Measurements from ENCODE around the gene REPIN1.

REPIN1 gene

GRCh38 chr7:150337659-150338081 is 31.0 kb upstream of the REPIN1 start:
- no peak for FAIRE-seq

- FAIRE-seq = no peak
These were observed 30.3 kb upstream of the REPIN1 start for GRCh38 chr7:150338166-150338829.

- FAIRE-seq = no peak
These were observed 29.2 kb upstream of the REPIN1 start for GRCh38 chr7:150339409-150339809.

GRCh38 chr7:150340024-150340749 is 28.4 kb upstream of the REPIN1 start:
- no peak for FAIRE-seq

GRCh38 chr7:150340875-150341262 is 27.8 kb upstream of the REPIN1 start:
- FAIRE-seq = no peak

- FAIRE-seq = no peak
These were observed 27.1 kb upstream of the REPIN1 start, which contains the start of gene RARRES2 for GRCh38 chr7:150341263-150342120. Gene RARRES2 (minus strand): TSS chr7:150341629. CDS start chr7:150340609, 1,020 bp downstream.

GRCh38 chr7:150342121-150342408 is 26.6 kb upstream of the REPIN1 start:
- no peak for FAIRE-seq

- no peak for FAIRE-seq
These were observed 25.4 kb upstream of the REPIN1 start for GRCh38 chr7:150343225-150343624.

GRCh38 chr7:150344299-150344698 is 24.3 kb upstream of the REPIN1 start:
- no peak for FAIRE-seq

GRCh38 chr7:150345012-150345411 is 23.6 kb upstream of the REPIN1 start:
- FAIRE-seq = no peak

- FAIRE-seq = no peak
These were observed 21.7 kb upstream of the REPIN1 start for GRCh38 chr7:150346922-150347321.

- no peak for FAIRE-seq
These were observed 16.9 kb upstream of the REPIN1 start for GRCh38 chr7:150351587-150352194.

GRCh38 chr7:150355666-150356059 is 13.0 kb upstream of the REPIN1 start:
- FAIRE-seq = no peak

- FAIRE-seq = no peak
These were observed 12.2 kb upstream of the REPIN1 start for GRCh38 chr7:150356265-150356897.

GRCh38 chr7:150357270-150357669 is 11.4 kb upstream of the REPIN1 start:
- no peak for FAIRE-seq

- no peak for FAIRE-seq
These were observed 10.7 kb upstream of the REPIN1 start for GRCh38 chr7:150357771-150358427.

GRCh38 chr7:150358433-150358832 is 10.2 kb upstream of the REPIN1 start:
- FAIRE-seq = no peak

- FAIRE-seq = no peak
These were observed 9.5 kb upstream of the REPIN1 start for GRCh38 chr7:150358988-150359621.

- no peak for FAIRE-seq
These were observed 8.8 kb upstream of the REPIN1 start for GRCh38 chr7:150359622-150360362.

- no peak for FAIRE-seq
These were observed 8.1 kb upstream of the REPIN1 start for GRCh38 chr7:150360363-150361058.
